GM10847 (cell line): Measurements from ENCODE around the gene DHRS7.

Source experiments
- POLR2A ChIP-seq: IDR thresholded peaks from 2 replicates; pipeline ENCODE4 v1.6.1; 2011; ENCODE audit not compliant: insufficient read length; ENCODE audit errors: extremely low read depth

The DHRS7 gene, protein sequence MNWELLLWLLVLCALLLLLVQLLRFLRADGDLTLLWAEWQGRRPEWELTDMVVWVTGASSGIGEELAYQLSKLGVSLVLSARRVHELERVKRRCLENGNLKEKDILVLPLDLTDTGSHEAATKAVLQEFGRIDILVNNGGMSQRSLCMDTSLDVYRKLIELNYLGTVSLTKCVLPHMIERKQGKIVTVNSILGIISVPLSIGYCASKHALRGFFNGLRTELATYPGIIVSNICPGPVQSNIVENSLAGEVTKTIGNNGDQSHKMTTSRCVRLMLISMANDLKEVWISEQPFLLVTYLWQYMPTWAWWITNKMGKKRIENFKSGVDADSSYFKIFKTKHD

DNA sequence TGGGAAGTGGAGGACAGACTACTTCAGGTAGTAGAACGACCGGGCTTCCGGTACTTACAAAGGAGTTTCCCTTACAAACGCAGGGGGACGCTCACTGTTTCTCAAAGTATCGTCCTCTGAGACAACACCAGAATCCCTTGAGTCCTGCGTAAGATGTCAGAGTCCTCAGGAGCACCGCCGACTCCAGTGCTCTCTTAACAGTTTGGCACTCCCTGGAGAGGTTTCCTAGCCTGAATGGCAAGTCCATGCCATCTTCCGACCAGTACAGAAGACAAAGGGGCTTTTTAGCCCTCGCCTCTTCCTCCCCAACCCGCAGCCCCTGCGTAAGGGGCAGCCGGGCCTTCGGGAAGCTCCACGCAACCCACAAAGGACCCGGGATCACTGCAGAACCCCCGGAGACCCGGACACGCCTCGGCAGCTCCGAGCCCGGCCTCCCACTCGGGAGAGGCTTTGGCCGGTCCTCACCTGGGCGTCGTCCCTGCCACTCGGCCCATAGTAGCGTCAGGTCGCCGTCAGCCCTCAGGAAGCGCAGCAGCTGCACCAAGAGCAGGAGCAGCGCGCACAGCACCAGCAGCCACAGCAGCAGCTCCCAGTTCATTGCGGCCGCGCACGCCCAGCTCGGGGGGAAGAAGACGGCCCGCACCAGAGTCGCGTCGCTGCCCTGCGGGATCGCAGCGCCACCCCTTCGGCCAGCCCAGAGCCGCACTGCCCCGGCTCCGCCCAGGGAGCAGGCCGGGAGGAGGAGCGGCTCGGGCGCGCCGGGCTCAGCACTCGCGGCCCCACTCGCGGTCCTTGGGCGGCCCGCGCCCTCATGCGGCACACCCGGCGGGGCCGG, at the start of gene DHRS7:
TSS of gene DHRS7 (minus strand) at position 687 of the 835 bp plus-strand sequence. CDS start at position 598, 89 bp downstream.
- TF ChIP-seq POLR2A = peak; percentile 60

DNA sequence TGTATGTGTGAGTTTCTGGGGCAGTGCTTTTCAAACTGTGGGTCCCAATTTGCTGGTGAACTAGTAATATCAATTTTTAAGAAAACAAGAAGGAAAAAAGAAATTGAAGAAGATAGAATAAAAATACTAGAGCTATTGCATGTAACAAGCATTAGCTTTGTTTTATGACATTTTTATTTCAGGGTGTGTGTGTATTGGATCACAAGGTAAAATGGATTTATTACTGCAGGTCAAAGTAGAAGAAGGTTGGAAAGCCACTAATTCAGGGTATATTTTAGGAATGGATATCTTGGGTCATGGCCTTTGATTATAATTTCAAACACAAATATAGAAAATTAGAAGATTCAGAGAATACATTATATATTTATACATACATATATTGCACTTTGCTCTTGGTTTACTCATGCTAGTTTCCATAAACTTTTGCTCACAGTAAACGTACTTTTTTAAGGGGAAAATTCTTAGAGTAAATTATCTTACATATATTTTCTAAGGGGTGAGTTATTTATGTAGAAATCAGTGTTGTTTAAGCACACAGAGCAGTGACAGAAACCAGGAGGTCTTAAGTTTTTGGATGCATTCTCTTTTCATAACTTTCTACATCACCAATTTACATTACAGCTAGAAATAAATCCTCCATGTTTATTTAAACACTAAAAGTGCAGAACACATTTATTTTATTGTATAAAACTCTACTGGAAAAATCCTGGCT, 49.4 kb upstream of the DHRS7 start:
- no peak for TF ChIP-seq POLR2A

DNA sequence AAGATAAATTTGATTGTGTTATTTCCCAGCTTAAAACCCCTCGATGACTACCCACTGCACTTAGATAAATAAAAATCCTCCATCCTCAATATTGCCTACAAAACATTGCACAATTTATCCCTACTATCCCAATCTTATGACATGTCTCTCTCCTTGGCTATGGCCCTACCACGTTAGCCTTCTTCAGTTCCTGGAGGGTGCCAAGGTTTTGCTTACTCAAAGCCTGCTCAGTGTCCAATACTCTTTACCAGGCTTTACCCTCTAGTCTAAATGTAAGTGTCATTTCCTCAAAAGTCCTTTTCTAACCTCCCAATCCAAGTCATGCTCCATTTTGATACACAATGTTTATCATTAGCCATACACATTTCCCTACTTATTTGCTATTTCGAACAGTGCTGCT, 48.8 kb upstream of the DHRS7 start:
- no peak for TF ChIP-seq POLR2A

DNA sequence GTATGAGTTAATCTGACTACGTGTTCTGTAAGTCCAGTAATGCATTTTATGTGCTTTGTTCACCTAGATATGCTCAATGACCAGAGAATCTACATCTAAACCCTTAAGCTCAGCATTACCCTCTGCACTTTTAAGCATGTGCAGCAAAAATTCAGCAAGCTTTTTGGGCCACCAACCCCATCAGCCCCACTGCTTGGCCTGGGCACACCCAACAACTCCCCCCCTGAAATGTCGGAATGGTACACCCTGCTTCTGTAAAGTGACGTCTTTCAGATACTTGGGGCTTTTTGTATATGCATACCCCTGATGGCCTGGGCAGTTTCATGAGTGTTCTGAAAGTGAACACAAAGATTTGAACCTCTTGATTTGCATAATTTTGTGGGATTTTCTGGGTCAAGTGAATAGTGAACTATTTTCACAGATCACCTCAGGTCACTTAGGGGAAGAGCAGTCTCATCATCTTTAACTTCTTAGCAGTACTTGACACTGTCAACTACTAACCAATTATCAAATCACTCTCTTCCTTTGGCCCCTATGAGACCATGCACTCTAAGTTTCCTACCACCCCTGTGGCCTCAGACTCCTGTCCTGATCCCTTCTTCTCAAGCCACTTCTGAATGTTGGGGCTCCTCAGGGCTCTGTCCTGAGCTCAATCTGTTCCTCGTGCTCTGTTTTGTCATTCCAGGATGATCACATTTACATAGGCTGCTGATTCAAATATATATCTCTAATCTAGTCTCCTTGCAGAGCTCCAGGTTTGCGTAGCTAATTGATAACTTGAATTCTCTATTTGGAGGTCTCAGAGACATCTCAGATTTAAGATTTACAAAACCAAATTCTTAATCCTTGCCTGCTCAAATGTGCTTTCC, 47.5 kb upstream of the DHRS7 start:
- TF ChIP-seq POLR2A = no peak

DNA sequence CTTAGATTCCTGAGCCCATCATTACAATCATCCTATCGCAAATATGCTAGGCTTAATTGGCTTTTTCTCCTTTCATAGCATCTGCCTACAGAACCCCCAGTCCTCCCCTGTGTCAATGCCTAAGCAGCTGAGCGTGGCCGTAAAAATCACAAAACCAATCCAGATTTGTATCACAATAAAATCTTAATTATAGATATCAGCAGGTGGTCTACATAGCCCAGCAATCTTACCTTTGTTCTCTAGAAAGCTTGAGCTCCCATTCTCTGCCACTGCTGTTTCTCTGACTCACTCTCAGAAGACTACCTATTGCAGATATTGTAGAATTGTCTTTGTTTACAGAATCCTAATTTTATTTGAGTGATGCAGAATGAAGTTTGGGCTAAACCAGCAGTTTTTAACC, 46.0 kb upstream of the DHRS7 start:
- TF ChIP-seq POLR2A = no peak

DNA sequence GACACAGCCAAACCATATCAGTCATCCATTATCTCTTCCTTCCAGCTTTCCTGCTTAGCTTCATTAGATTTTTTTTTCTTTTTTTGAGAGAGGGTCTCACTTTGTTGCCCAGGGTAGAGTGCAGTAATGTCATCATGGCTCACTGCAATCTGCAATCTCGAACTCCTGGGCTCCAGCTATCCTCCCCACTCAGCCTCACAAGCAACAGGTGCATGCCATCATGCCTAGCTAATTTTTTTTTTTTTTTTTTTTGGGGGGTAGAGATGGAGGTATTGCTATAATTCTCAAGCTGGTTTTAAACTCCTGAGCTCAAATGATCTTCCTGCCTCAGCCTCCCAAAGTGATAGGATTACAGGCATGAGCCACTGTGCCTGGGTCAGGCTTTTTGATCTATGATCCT, 45.5 kb upstream of the DHRS7 start:
- no peak for TF ChIP-seq POLR2A

DNA sequence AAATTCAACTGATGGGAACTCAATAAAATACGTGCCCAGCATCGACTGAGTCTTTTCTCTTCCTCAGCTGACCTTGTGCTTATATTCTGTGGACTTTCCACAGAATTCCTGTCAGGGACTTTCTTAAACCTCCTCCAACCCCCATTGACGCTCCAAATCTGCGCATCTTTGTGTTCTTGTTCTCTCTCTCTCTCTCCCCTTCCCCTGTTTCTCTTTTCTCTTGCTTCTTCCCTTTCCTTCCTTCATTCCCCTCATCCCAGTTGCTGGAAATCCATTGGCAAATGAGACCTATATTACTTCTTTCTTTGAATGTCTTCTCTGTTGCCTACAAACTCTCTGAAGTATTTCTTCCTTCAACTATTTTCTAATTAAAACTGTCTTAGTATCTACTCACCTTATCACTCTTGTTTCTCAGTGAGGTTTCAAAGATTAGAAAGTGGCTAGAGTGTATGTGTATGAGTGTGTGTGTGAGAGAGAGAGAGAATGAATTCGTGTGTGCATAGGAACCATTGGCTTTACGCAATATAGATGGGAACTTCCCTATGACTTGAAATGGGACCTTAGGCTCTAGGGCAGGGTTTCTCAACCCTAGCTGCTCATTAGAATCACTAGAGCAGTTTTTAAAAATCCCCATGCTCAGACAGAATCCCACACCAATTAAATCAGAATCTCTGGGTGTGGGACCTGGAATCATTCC, 41.8 kb upstream of the DHRS7 start:
- no peak for TF ChIP-seq POLR2A

DNA sequence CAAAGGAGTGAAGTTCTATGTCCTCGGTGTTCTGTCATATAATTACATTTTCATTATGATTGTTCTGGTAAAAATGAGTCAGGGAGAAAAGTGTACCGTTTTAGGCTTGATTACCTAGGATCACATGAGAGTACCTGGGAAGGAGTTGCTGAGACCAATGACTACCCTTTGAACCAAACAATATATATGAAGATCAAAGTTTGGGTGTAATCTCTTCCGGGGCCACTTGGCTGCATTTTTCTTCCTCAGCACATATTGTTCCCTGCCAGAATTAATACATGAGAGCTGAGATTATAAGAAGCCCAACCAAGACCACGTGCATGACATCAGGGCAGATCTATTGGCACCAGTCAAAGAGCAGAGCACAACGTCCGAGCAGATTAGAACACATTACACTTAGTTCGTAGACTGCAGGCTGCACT, 41.1 kb upstream of the DHRS7 start:
- no peak for TF ChIP-seq POLR2A

DNA sequence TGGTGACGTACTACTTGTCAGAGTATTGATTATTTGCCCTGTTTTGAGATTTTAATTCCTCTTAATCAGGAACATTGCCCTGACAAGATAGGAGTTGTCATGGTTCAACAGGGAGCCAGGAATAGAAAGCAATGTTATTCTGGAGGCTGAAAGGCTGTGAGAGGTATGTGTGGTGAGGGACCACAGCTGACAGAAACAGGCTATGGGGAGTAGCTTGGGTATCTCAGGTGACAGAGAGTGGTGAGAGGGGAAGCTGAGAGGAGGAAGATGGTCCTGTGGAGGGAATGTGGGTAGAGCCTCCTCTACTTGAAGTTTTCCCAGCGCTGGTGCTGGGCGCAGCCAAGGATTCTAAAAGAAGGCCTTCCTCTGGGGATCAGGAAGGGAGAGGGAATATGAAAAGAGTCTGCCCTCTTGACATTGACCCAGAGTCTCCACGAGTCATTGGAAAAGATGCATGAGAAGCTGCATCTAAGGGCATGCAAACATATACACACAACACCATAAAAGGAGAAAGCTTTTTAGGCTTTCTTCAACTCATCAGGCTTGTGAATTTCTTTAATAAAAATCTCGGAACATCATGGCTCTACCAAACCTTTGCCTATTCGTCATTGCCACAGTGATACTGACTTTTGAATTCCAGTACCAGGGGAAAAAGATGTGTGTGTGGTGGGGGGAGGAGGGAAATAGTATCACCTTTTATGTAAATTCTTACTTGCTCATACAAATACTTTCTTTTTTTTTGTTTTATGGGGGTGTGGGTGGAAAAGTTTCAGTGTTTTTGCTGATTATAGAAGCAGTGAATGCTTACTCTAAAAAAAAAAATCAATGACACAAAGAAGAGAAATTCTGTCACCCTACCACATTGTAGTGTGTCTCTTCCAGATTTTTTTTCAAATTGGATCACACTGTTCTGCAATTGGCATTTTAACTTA, 39.9 kb upstream of the DHRS7 start:
- no peak for TF ChIP-seq POLR2A

DNA sequence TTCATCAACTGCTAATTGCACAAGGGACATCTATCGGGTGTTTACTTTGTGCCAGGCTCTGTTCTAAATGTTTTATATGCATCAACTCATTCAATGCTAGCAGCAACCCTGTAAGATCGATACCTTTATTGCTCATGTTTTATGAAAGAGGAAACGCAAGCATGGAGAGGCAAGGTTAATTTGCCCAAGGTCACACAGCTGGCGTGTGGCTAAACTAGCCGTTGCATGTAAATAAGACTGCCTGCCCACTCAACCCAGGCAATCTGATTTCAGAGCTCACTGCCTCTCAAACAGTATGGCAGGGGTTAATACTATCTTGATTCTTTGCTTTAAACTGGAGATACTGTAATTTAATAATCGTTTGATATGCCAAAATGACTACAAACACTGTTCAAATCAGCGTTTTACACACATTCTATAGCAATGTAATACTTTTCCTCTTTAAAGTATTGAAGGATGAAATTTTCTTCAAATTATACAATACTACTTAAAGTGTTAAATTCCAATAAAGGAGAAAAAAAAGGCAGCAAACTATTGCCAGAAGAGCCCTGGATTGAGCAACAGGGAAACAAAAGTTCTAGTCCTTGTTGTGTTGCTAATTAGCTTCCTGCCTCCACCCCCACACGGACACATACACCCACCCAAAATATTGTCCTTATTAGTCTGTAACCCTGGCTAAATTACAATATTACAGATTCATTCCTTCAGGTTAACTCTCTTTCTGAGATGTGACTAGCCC, 39.1 kb upstream of the DHRS7 start:
- no peak for TF ChIP-seq POLR2A

DNA sequence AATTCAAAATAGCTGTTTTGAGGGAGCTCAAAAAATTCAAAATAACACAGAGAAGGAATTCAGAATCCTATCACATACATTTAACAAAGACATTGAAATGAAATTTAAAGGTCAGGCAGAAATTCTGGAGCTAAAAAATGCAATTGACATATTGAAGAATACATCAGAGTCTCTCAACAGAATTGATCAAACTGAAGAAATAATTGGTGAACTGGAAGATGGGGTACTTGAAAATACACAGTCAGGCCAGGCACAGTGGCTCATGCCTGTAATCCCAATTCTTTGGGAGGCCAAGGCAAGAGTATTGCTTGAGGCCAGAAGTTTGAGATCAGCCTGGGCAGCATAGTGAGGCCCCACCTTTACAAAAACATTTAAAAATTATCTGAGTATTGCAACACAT, 34.1 kb upstream of the DHRS7 start:
- TF ChIP-seq POLR2A = no peak

DNA sequence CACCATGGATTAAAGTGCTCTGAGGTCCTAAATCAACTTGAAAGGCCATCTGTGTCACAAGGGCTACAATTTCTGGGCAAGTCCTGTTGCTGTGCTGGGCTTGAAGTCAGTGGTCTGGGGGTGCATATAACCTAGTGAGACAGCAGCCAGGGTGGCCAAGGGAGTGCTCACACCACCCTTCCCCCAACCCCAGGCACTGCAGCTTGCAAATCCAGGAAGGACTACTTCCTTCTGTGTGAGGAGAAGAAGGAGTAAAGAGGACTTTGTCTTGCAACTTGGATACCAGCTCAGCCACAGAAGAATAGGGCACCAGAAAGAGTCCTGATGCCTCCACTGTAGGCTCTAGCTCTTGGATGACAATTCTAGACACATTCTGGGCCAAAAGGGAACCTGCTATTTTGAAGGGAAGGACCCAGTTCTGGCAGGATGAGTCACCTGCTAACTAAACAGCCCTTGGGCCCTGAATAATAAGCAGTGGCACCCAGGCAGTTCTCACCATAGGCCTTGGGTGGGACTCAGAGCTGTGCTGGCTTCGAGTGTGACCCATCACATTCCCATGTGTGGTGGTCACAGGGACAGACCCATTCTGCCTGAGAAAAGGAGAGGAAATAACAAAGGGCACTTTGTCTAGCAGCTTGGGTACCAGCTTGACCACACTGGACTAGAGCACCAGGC, 32.6 kb upstream of the DHRS7 start:
- no peak for TF ChIP-seq POLR2A
